G401 (cell line): ENCODE data around the gene SPAG6. TPM values are rescaled to one million over a fixed set of nuclear protein-coding genes. Genes with fewer than 3 reads are reported as not detected.
A peak's percentile ranks its signal among the peaks of the same experiment; 100 is the strongest.

Source experiments
- DNase-seq: peaks from one replicate; pipeline ENCODE4 v3.0.0-alpha.2; 2015; ENCODE audit warnings: low spot score
- in situ Hi-C: cut with HindIII; loops from 2 replicates; pipeline ENCODE4 v1.10.0; 2016; ENCODE audit warnings: low sequenced_read_pairs, mixed read lengths
- total RNA-seq: library from RNA; depleted of rRNA; stranded (reverse); fragments of >200 nt; shearing (Covaris generic); gene quantifications from 2 replicates; pipeline ENCODE4 v1.2.3, GENCODE V29; 2014

The SPAG6 gene
- total RNA-seq, 1 experiment from 2014 or later = 52.9 TPM

- in situ Hi-C loops = loop anchor here (25.0 kb wide), 1 partner anchor 667 kb away; no protein-coding TSS in a partner anchor
- peak; percentile 74 for DNase-seq
Observed at GRCh38 chr10:22320591-22321155, 24.6 kb upstream of the SPAG6 start, which contains the start of gene BMI1. Gene BMI1 (plus strand): TSS chr10:22321099. CDS start chr10:22326450, 5,351 bp downstream.

- DNase-seq = peak; percentile 63
- in situ Hi-C loops = loop anchor here (25.0 kb wide), 1 partner anchor 666 kb away; no protein-coding TSS in a partner anchor
Observed at GRCh38 chr10:22321156-22321923, 24.0 kb upstream of the SPAG6 start.

- peak; percentile 42 for DNase-seq
- in situ Hi-C loops = loop anchor here (25.0 kb wide), 1 partner anchor 665 kb away; no protein-coding TSS in a partner anchor
Observed at GRCh38 chr10:22321924-22322640, 23.2 kb upstream of the SPAG6 start.

GRCh38 chr10:22322641-22323160, 22.6 kb upstream of the SPAG6 start:
- DNase-seq = peak; percentile 45
- in situ Hi-C loops = loop anchor here (25.0 kb wide), 1 partner anchor 665 kb away; no protein-coding TSS in a partner anchor

GRCh38 chr10:22323538-22324305, 21.6 kb upstream of the SPAG6 start:
- no peak for DNase-seq
- in situ Hi-C loops = loop anchor here (25.0 kb wide), 1 partner anchor 664 kb away; no protein-coding TSS in a partner anchor

GRCh38 chr10:22324413-22324812, 20.9 kb upstream of the SPAG6 start:
- DNase-seq = no peak
- in situ Hi-C loops = loop anchor here (25.0 kb wide), 1 partner anchor 663 kb away; no protein-coding TSS in a partner anchor

GRCh38 chr10:22324893-22325271, 20.4 kb upstream of the SPAG6 start:
- DNase-seq = no peak
- in situ Hi-C loops = loop anchor here (25.0 kb wide), 1 partner anchor 662 kb away; no protein-coding TSS in a partner anchor

- peak; percentile 44 for DNase-seq
- in situ Hi-C loops = no loop called here
Observed at GRCh38 chr10:22325272-22326144, 19.8 kb upstream of the SPAG6 start.

GRCh38 chr10:22326145-22326702, 19.1 kb upstream of the SPAG6 start:
- DNase-seq = no peak
- in situ Hi-C loops = no loop called here

- in situ Hi-C loops = no loop called here
Observed at GRCh38 chr10:22329150-22329549, 16.1 kb upstream of the SPAG6 start.

GRCh38 chr10:22332116-22332692, 13.1 kb upstream of the SPAG6 start:
- no peak for DNase-seq
- in situ Hi-C loops = no loop called here

More at GRCh38 chr10:22329150-22329549, 16.1 kb upstream of the SPAG6 start:
- DNase-seq = no peak

GRCh38 chr10:22333167-22333974, 11.9 kb upstream of the SPAG6 start:
- in situ Hi-C loops = no loop called here
- no peak for DNase-seq

- in situ Hi-C loops = no loop called here
- no peak for DNase-seq
Observed at GRCh38 chr10:22333975-22334282, 11.4 kb upstream of the SPAG6 start.

- DNase-seq = no peak
- in situ Hi-C loops = no loop called here
Observed at GRCh38 chr10:22334414-22335172, 10.7 kb upstream of the SPAG6 start.

- no peak for DNase-seq
- in situ Hi-C loops = no loop called here
Observed at GRCh38 chr10:22335173-22335933, 9.9 kb upstream of the SPAG6 start.
